ENCODE measurements around the gene AK5.

AK5 gene

DNA sequence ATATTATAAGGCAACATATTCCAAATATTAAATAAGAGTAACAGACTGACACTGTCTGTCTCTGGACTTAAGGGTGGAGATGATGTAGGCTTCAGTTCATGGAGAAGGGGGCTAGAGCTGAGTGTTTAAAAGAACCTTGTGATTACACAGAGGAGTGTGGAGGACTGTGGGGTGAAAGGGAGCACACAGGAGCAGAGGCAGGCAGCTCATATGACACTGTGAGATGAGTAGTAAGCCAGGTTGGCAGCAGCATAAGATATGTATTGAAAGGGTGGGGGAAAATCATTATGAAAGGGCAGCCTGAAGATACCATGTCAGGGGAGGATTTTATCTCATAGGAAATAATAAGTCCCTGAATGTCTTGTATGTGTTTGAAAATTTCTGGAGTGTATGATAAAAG lies 104.5 kb downstream of the AK5 start:
- no peak for TF ChIP-seq EZH2phosphoT487 (IDR thresholded peaks at IDR 0.05; ENCODE audit: borderline replicate concordance)
- TF ChIP-seq, protein P1, sequence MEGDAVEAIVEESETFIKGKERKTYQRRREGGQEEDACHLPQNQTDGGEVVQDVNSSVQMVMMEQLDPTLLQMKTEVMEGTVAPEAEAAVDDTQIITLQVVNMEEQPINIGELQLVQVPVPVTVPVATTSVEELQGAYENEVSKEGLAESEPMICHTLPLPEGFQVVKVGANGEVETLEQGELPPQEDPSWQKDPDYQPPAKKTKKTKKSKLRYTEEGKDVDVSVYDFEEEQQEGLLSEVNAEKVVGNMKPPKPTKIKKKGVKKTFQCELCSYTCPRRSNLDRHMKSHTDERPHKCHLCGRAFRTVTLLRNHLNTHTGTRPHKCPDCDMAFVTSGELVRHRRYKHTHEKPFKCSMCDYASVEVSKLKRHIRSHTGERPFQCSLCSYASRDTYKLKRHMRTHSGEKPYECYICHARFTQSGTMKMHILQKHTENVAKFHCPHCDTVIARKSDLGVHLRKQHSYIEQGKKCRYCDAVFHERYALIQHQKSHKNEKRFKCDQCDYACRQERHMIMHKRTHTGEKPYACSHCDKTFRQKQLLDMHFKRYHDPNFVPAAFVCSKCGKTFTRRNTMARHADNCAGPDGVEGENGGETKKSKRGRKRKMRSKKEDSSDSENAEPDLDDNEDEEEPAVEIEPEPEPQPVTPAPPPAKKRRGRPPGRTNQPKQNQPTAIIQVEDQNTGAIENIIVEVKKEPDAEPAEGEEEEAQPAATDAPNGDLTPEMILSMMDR (conservative IDR thresholded peaks at IDR 0.05; ENCODE audit: low read length): no peak
- H3K4me3 ChIP-seq (ENCODE audit: low read length, poor library complexity, severe bottlenecking): no peak overlapping the region
- H3K36me3 ChIP-seq (ENCODE audit: insufficient read depth, low read length): no peaks in the 10 kb centered on the region
- H3K9ac ChIP-seq (ENCODE audit: low read depth, low read length, poor library complexity, severe bottlenecking): no peak overlapping the region
- H3K9me3 ChIP-seq (ENCODE audit: insufficient read depth, low read depth, low read length): no peaks in the 10 kb centered on the region
- no peaks in the 10 kb centered on the region for H3K4me1 ChIP-seq (ENCODE audit: insufficient read depth, low read length, poor library complexity, severe bottlenecking)
- H3F3A ChIP-seq (ENCODE audit: low read depth): no peaks in the 10 kb centered on the region
- no peaks in the 10 kb centered on the region for H3K79me2 ChIP-seq (ENCODE audit: insufficient read depth, low read length)
- no peaks in the 10 kb centered on the region for H3K27me3 ChIP-seq (ENCODE audit: insufficient read depth, low read length, poor library complexity, severe bottlenecking)
- H3K9me2 ChIP-seq (replicated peaks; ENCODE audit: low read depth, low read length): no peaks in the 10 kb centered on the region
- H4K20me1 ChIP-seq (ENCODE audit: insufficient read depth, low read length, poor library complexity, severe bottlenecking): no peaks in the 10 kb centered on the region
- H2AFZ ChIP-seq (ENCODE audit: low read length): no peak overlapping the region
- no peak overlapping the region for H3K4me2 ChIP-seq (ENCODE audit: low read depth, low read length, poor library complexity, severe bottlenecking)

- Histone ChIP-seq H3K27me3 (ENCODE audit: insufficient read depth, low read length, poor library complexity, severe bottlenecking) (no peaks in the 10 kb centered on the region), H3K4me3 (ENCODE audit: low read length, poor library complexity, severe bottlenecking) (no peak overlapping the region), H4K20me1 (ENCODE audit: insufficient read depth, low read length, poor library complexity, severe bottlenecking) (no peaks in the 10 kb centered on the region), H3K9me3 (ENCODE audit: insufficient read depth, low read depth, low read length) (no peaks in the 10 kb centered on the region), H3K79me2 (ENCODE audit: insufficient read depth, low read length) (no peaks in the 10 kb centered on the region), H3F3A (ENCODE audit: low read depth) (no peaks in the 10 kb centered on the region), H3K9ac (ENCODE audit: low read depth, low read length, poor library complexity, severe bottlenecking) (no peak overlapping the region), H2AFZ (ENCODE audit: low read length) (no peak overlapping the region), H3K4me1 (ENCODE audit: insufficient read depth, low read length, poor library complexity, severe bottlenecking) (no peaks in the 10 kb centered on the region), H3K4me2 (ENCODE audit: low read depth, low read length, poor library complexity, severe bottlenecking) (no peak overlapping the region), H3K9me2 (replicated peaks; ENCODE audit: low read depth, low read length) (no peaks in the 10 kb centered on the region), H3K36me3 (ENCODE audit: insufficient read depth, low read length) (no peaks in the 10 kb centered on the region)
- TF ChIP-seq EZH2phosphoT487 (IDR thresholded peaks at IDR 0.05; ENCODE audit: borderline replicate concordance): no peak
Measured at GRCh38 chr1:77387553-77387952, 105.7 kb downstream of the AK5 start.

DNA sequence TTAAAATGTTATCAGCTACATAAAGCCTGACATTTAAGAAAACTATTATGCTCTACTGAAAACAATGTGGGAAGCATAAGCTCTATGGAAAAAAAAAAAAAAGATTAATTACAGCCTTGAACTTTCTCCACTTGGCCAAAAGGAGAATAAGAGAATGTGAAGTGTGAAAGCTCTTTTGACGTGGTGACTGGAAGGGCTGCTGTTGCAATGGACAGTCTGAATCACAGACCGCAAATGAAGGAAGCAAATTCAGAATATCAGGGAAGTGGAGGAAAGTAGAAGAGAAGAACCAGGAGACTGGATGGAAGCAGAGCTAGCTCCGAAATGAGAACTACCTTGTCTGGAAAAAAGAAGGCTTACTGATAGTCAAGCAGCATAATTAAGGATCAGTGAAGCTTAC lies 106.8 kb downstream of the AK5 start:
- no peaks in the 10 kb centered on the region for H3K9me3 ChIP-seq (ENCODE audit: insufficient read depth, low read depth, low read length)
- H3K27me3 ChIP-seq (ENCODE audit: insufficient read depth, low read length, poor library complexity, severe bottlenecking): no peaks in the 10 kb centered on the region
- no peaks in the 10 kb centered on the region for H3K36me3 ChIP-seq (ENCODE audit: insufficient read depth, low read length)
- no peaks in the 10 kb centered on the region for H3K9me2 ChIP-seq (replicated peaks; ENCODE audit: low read depth, low read length)
- no peaks in the 10 kb centered on the region for H3K4me1 ChIP-seq (ENCODE audit: insufficient read depth, low read length, poor library complexity, severe bottlenecking)
- no peak overlapping the region for H3K4me2 ChIP-seq (ENCODE audit: low read depth, low read length, poor library complexity, severe bottlenecking)
- TF ChIP-seq, protein P1 (conservative IDR thresholded peaks at IDR 0.05; ENCODE audit: low read length): no peak
- no peak for TF ChIP-seq EZH2phosphoT487 (IDR thresholded peaks at IDR 0.05; ENCODE audit: borderline replicate concordance)
- H4K20me1 ChIP-seq (ENCODE audit: insufficient read depth, low read length, poor library complexity, severe bottlenecking): no peaks in the 10 kb centered on the region
- H3F3A ChIP-seq (ENCODE audit: low read depth): no peaks in the 10 kb centered on the region
- H3K4me3 ChIP-seq (ENCODE audit: low read length, poor library complexity, severe bottlenecking): no peak overlapping the region
- H3K9ac ChIP-seq (ENCODE audit: low read depth, low read length, poor library complexity, severe bottlenecking): no peak overlapping the region
- H2AFZ ChIP-seq (ENCODE audit: low read length): no peak overlapping the region
- no peaks in the 10 kb centered on the region for H3K79me2 ChIP-seq (ENCODE audit: insufficient read depth, low read length)

DNA sequence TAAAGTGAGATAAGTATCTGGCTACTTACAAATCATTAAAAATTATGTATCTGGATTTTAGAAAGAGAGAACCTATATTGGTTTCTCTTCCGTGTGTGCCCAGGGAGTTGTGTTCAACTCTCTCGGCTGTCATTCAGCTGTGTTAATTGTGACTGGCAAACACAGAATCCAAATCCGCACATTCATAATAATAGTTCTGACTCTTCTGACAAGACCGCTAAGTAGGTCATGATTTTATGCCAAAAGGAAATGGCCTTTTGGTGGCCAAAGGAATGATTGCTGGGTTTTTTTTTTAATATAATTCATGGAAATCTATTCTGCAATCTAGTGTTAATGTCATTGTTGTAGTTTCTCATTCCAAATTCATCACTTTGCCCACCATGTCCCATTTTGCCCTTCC lies 110.7 kb downstream of the AK5 start:
- Histone ChIP-seq H3K9ac (ENCODE audit: low read depth, low read length, poor library complexity, severe bottlenecking) (no peak overlapping the region), H4K20me1 (ENCODE audit: insufficient read depth, low read length, poor library complexity, severe bottlenecking) (no peaks in the 10 kb centered on the region), H3K4me3 (ENCODE audit: low read length, poor library complexity, severe bottlenecking) (no peak overlapping the region), H3K9me2 (replicated peaks; ENCODE audit: low read depth, low read length) (no peaks in the 10 kb centered on the region), H3K4me1 (ENCODE audit: insufficient read depth, low read length, poor library complexity, severe bottlenecking) (no peaks in the 10 kb centered on the region), H3K27me3 (ENCODE audit: insufficient read depth, low read length, poor library complexity, severe bottlenecking) (no peaks in the 10 kb centered on the region), H3K9me3 (ENCODE audit: insufficient read depth, low read depth, low read length) (no peaks in the 10 kb centered on the region), H3K36me3 (ENCODE audit: insufficient read depth, low read length) (no peaks in the 10 kb centered on the region), H3K4me2 (ENCODE audit: low read depth, low read length, poor library complexity, severe bottlenecking) (no peak overlapping the region), H2AFZ (ENCODE audit: low read length) (no peak overlapping the region), H3K79me2 (ENCODE audit: insufficient read depth, low read length) (no peaks in the 10 kb centered on the region), H3F3A (ENCODE audit: low read depth) (no peaks in the 10 kb centered on the region)
- TF ChIP-seq EZH2phosphoT487 (IDR thresholded peaks at IDR 0.05; ENCODE audit: borderline replicate concordance): no peak
- TF ChIP-seq, protein P1 (conservative IDR thresholded peaks at IDR 0.05; ENCODE audit: low read length): no peak

Measured in Loucy (cell line).